ENCODE results near the gene NT5M.
A peak's percentile ranks its signal among the peaks of the same experiment; 100 is the strongest.
"Not testable (repeated sequence)": the region's sequence is repeated elsewhere in the genome, so short reads cannot be mapped to it uniquely, and the experiment has no call there.

NT5M gene

GRCh38 chr17:17303010-17303846 is at the start of gene NT5M:
Gene NT5M, plus strand, starts transcription at chr17:17303373. Its CDS starts 178 bp downstream, at chr17:17303551.
- TF ChIP-seq, protein P1, sequence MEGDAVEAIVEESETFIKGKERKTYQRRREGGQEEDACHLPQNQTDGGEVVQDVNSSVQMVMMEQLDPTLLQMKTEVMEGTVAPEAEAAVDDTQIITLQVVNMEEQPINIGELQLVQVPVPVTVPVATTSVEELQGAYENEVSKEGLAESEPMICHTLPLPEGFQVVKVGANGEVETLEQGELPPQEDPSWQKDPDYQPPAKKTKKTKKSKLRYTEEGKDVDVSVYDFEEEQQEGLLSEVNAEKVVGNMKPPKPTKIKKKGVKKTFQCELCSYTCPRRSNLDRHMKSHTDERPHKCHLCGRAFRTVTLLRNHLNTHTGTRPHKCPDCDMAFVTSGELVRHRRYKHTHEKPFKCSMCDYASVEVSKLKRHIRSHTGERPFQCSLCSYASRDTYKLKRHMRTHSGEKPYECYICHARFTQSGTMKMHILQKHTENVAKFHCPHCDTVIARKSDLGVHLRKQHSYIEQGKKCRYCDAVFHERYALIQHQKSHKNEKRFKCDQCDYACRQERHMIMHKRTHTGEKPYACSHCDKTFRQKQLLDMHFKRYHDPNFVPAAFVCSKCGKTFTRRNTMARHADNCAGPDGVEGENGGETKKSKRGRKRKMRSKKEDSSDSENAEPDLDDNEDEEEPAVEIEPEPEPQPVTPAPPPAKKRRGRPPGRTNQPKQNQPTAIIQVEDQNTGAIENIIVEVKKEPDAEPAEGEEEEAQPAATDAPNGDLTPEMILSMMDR (IDR thresholded peaks at IDR 0.05), result no peak
- H3K27ac ChIP-seq, result peak within 1 kb of the TSS; percentile 54 to 75
- intact Hi-C loops (cut with DNase I; ENCODE audit: low total_unique reads), result no loop called here

DNA sequence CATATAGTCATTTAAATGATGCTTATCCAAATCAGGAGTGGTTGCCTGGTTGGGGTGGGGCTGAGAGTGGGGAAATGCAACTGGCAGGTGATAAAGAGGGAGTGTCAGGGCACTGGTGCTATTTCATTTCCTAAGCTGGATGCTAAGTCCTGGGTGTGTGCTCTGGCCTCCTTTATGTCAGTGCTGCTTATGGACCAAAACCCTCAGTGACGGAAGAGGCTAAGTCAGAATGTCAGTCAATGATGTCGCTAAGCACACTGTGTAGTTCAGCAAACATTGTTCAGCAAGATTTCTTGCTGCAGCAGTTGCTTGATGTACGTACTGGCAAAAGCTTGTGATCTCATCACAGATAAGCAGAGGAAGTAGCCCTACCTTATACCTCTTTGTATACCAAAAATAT is 49.8 kb upstream of the NT5M start:
- Histone ChIP-seq H3K36me3 (peaks cover 59 to 98% (median 81%) of the 10 kb centered on the region in 3 donors), H3K27me3 (no peaks in the 10 kb centered on the region), H3K9me3 (no peaks in the 10 kb centered on the region), H3K4me1 (no peaks in the 10 kb centered on the region), H3K27ac (no peak overlapping the region), H3K4me3 (no peak overlapping the region)
- DNase-seq, result no peak
- TF ChIP-seq, protein P1 (IDR thresholded peaks at IDR 0.05), result no peak
- intact Hi-C loops (cut with DNase I; ENCODE audit: low total_unique reads), result no loop called here

More at GRCh38 chr17:17303010-17303846, at the start of gene NT5M:
- Histone ChIP-seq H3K36me3 (no peaks in the 10 kb centered on the region), H3K9me3 (no peaks in the 10 kb centered on the region), H3K27me3 (no peaks in the 10 kb centered on the region), H3K4me1 (peaks cover 0 to 22% (median 11%) of the 10 kb centered on the region in 4 donors), H3K4me3 (peak within 1 kb of the TSS; percentile 56 to 76)
- DNase-seq, result peak; percentile 78 to 80

DNA sequence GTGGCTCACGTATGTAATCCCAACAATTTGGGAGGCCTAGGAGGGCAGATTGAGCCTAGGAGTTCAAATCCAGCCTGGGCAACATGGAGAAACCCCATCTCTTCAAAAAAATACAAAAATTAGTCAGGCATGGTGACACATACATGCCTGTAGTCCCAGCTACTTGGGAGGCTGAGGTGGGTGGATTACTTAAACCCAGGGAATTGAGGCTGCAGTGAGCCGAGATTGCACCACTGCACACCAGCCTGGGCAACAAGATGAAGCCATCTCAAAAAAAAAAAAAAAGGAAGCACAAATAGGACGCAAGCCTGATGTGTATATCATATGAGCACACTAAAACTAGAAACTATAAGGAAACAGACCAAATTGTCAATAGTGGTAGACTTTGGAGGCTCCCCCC is 49.1 kb upstream of the NT5M start:
- no peak for DNase-seq
- intact Hi-C loops (cut with DNase I; ENCODE audit: low total_unique reads), result no loop called here
- no peaks in the 10 kb centered on the region for H3K27me3 ChIP-seq
- H3K27ac ChIP-seq, result no peak overlapping the region
- no peak overlapping the region for H3K4me3 ChIP-seq
- TF ChIP-seq, protein P1 (IDR thresholded peaks at IDR 0.05), result no peak
- peaks cover 57 to 98% (median 81%) of the 10 kb centered on the region in 3 donors for H3K36me3 ChIP-seq
- no peaks in the 10 kb centered on the region for H3K9me3 ChIP-seq
- no peaks in the 10 kb centered on the region for H3K4me1 ChIP-seq

DNA sequence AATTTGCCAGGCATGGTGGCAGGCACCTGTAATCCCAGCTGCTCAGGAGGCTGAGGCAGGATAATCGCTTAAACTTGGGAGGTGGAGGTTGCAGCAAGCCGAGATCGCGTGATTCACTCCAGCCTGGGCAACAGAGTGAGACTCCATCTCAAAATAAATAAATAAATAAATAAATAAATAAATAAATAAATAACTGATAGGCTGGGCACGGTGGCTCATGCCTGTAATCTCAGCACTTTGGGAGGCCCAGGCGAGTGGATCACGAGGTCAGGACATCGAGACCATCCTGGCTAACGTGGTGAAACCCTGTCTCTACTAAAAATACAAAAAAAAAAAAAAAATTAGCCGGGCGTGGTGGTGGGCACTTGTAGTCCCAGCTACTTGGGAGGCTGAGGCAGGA is 47.5 kb upstream of the NT5M start:
- DNase-seq, result not testable (repeated sequence)

GRCh38 chr17:17256316-17256715 is 46.9 kb upstream of the NT5M start:
- TF ChIP-seq, protein P1 (IDR thresholded peaks at IDR 0.05), result no peak
- Histone ChIP-seq H3K4me1 (no peaks in the 10 kb centered on the region), H3K4me3 (no peak overlapping the region), H3K27me3 (no peaks in the 10 kb centered on the region), H3K27ac (no peak overlapping the region), H3K36me3 (peaks cover 76 to 99% (median 94%) of the 10 kb centered on the region in 3 donors), H3K9me3 (no peaks in the 10 kb centered on the region)
- intact Hi-C loops (cut with DNase I; ENCODE audit: low total_unique reads), result no loop called here
- DNase-seq, result no peak

More for the DNA sequence above, 47.5 kb upstream of the NT5M start:
- H3K36me3 ChIP-seq, result peaks cover 70 to 99% (median 93%) of the 10 kb centered on the region in 3 donors
- H3K4me3 ChIP-seq; H3K27ac ChIP-seq; intact Hi-C loops (cut with DNase I; ENCODE audit: low total_unique reads); H3K4me1 ChIP-seq; H3K27me3 ChIP-seq; H3K9me3 ChIP-seq: not testable (repeated sequence)

DNA sequence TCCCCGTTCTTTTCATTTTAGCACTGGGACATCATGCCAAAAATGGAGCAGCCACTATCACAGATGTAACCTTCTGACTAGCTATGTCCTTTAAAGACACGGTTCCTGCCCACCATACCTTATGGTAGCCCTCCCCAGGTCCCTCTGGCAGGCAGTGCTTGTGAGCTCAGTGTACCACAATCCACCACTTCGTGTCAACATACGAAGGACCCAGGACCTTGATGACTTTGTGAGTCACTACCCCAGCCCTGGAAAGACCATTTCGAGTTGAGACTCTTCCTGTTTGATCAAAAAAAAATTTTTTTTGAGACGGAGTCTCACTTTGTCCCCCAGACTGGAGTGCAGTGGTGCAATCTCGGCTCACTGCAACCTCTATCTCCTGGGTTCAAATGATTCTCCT is 45.2 kb upstream of the NT5M start:
- intact Hi-C loops (cut with DNase I; ENCODE audit: low total_unique reads), result no loop called here
- no peaks in the 10 kb centered on the region for H3K4me1 ChIP-seq
- no peak overlapping the region for H3K27ac ChIP-seq
- H3K9me3 ChIP-seq, result no peaks in the 10 kb centered on the region
- peaks cover 78 to 96% (median 94%) of the 10 kb centered on the region in 3 donors for H3K36me3 ChIP-seq
- DNase-seq, result no peak
- TF ChIP-seq, protein P1 (IDR thresholded peaks at IDR 0.05), result no peak
- H3K4me3 ChIP-seq, result no peak overlapping the region
- no peaks in the 10 kb centered on the region for H3K27me3 ChIP-seq
